ENCODE results near the gene WRNIP1. TPM values are rescaled to one million over a fixed set of nuclear protein-coding genes. Genes with fewer than 3 reads are reported as not detected.

The WRNIP1 gene
- total and polyA plus RNA-seq, 2 of the 4 experiments (the other 2 are of a cell fraction), result 43.7 to 47.1 TPM

DNA sequence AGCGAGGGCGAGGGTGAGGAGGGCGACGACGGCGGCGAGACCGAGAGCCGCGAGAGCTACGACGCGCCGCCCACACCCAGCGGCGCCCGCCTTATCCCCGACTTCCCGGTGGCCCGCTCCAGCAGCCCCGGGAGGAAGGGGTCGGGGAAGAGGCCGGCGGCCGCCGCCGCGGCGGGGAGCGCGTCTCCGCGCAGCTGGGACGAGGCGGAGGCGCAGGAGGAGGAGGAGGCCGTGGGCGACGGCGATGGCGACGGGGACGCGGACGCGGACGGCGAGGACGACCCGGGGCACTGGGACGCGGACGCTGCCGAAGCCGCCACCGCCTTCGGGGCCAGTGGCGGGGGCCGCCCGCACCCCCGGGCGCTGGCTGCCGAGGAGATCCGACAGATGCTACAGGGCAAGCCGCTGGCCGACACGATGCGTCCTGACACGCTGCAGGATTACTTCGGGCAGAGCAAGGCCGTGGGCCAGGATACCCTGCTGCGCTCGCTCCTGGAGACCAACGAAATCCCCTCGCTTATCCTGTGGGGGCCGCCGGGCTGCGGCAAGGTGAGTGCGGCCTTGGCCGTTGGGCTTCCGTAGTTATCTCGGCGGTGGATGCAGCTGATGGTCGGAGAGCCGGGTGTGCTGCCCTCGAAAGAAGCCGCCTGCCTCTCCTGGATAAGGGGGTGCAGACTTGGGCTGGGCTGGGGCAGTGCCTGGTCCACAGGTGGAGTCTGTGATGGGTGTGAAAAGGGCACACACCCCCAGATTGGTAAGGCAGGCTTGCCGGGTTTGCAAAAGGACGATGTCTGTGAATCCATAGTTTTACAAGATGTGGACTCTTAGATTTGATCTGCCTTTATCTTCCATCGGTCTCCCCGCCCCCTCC, 938 bp downstream of the WRNIP1 start:
- in situ Hi-C loops (cut with MboI; ENCODE audit: low sequenced_read_pairs), result no loop called here
- peak overlapping the region in 1 of 2 experiments; percentile 70; a peak in 2 of 4 replicates for H4K8ac ChIP-seq (ENCODE audit: low read depth in 2 of 2, low read length in 2 of 2)
- H3K4me2 ChIP-seq (ENCODE audit: low read depth, low read length), result peak overlapping the region; percentile 81
- ChIA-PET CTCF (interaction anchor here (0.6 to 2.4 kb wide), 3 partner anchors 25 to 351 kb away, joined by 5 to 10 read pairs (median 9); no protein-coding TSS in a partner anchor), POLR2A (ENCODE audit: unreplicated experiment) (interaction anchor here (1.2 kb wide), 1 partner anchor 302 kb away, joined by 3 read pairs; the partner anchor contains the start of gene RIPK1)
- DNase-seq (peak; percentile 30), ATAC-seq (ENCODE audit: low read depth) (peak; percentile 36)
- dilution Hi-C loops (cut with HindIII; ENCODE audit: low sequenced_read_pairs, unreplicated experiment), result no loop called here
- no peak overlapping the region for H2BK15ac ChIP-seq (ENCODE audit: low read depth, low read length)
- peak overlapping the region; percentile 88 for H2BK5ac ChIP-seq (ENCODE audit: low read depth, low read length, poor library complexity, severe bottlenecking)
- peak overlapping the region; percentile 79 for H3K4me3 ChIP-seq (ENCODE audit: insufficient read depth, low read depth, low read length)
- peak overlapping the region; percentile 8 for H4K5ac ChIP-seq (ENCODE audit: low read depth, low read length)
- H4K20me1 ChIP-seq (ENCODE audit: insufficient read depth, low read length), result peaks cover 40% of the 10 kb centered on the region
- H3K36me3 ChIP-seq (ENCODE audit: control insufficient read depth, insufficient read depth, low read length), result peaks cover 7% of the 10 kb centered on the region
- BruUV-seq (replicated peaks), result no TSS peak
- H3K56ac ChIP-seq (ENCODE audit: extremely low read depth, insufficient read depth, low read length), result peak overlapping the region; percentile 42
- no peak overlapping the region for H2BK20ac ChIP-seq (ENCODE audit: low read depth, low read length)
- peak overlapping the region; percentile 81 for H3K27ac ChIP-seq (ENCODE audit: insufficient read depth, low read length)
- intact Hi-C loops (cut with micrococcal nuclease), result loop anchor here (1.0 to 10.0 kb wide), 3 partner anchors 23 to 219 kb away; no protein-coding TSS in a partner anchor
- H3K4me1 ChIP-seq (ENCODE audit: control insufficient read depth, insufficient read depth, low read length), result peaks cover 17% of the 10 kb centered on the region
- peak overlapping the region; percentile 30 for H3K18ac ChIP-seq (ENCODE audit: low read depth, low read length)
- H3K23ac ChIP-seq (ENCODE audit: low read depth, low read length), result peak overlapping the region; percentile 95
- 0% methylated on average over 26 of the region's 91 CpGs; no CpG with 5 or more reads in 1 of the 2 experiments for WGBS, 2 experiments (ENCODE audit: extremely low coverage in 2 of 2, insufficient read length in 1 of 2)
- peak overlapping the region; percentile 43 for H2BK120ac ChIP-seq (ENCODE audit: low read depth, low read length)
- peak overlapping the region; percentile 94 for H2AK9ac ChIP-seq (replicated peaks; ENCODE audit: low read depth, low read length, poor library complexity)
- H2AFZ ChIP-seq (replicated peaks; ENCODE audit: low read length, poor library complexity), result peak overlapping the region; percentile 95
- peak overlapping the region; percentile 73 for H3K4ac ChIP-seq (ENCODE audit: low read depth, low read length)
- H3K9me3 ChIP-seq (ENCODE audit: control insufficient read depth, insufficient read depth, low read length), result no peaks in the 10 kb centered on the region
- peak overlapping the region; percentile 70; the same call in 1 of the 2 replicates for H2AK5ac ChIP-seq (ENCODE audit: low read depth, low read length)
- peak overlapping the region; percentile 39 for H3K14ac ChIP-seq (replicated peaks; ENCODE audit: low read depth, low read length)
- H3K9ac ChIP-seq (ENCODE audit: low read depth, low read length), result peak overlapping the region; percentile 70
- peaks cover 2 to 37% of the 10 kb centered on the region in 2 experiments; a peak in 3 of 4 replicates for H3K79me1 ChIP-seq (ENCODE audit: low read depth in 1 of 2, low read length in 2 of 2)
- H3K9me1 ChIP-seq (ENCODE audit: insufficient read depth, low read length), result peaks cover 15% of the 10 kb centered on the region; the same call in 1 of the 2 replicates
- TF ChIP-seq RAD21 (IDR thresholded peaks at IDR 0.05; ENCODE audit: low read length) (no peak), MAZ (IDR thresholded peaks at IDR 0.05; ENCODE audit: borderline replicate concordance, low read depth, low read length) (0 out of 2 replicates have a peak, but pooled peaks have one; percentile 8), BHLHE40 (IDR thresholded peaks at IDR 0.05; ENCODE audit: low read depth, low read length) (no peak)
- peak overlapping the region; percentile 64 for H4K91ac ChIP-seq (ENCODE audit: insufficient read depth, low read depth, low read length)
- H3K27me3 ChIP-seq (ENCODE audit: control insufficient read depth, insufficient read depth, low read length), result no peaks in the 10 kb centered on the region

Data from IMR-90 (cell line).